ENCODE measurements around the gene EIF4E3. TPM values are rescaled to one million over a fixed set of nuclear protein-coding genes. Genes with fewer than 3 reads are reported as not detected.
A peak's percentile ranks its signal among the peaks of the same experiment; 100 is the strongest.

Gene EIF4E3
- 0.43 and 0.64 TPM in 2 replicates for total RNA-seq

- no peak for DNase-seq (ENCODE audit: low read depth)
- TF ChIP-seq CTCF (IDR thresholded peaks at IDR 0.05; ENCODE audit: insufficient read depth, low read depth, low read length) = no peak
- peak within 1 kb of the TSS; percentile 72 for H3K4me3 ChIP-seq (ENCODE audit: low read depth, low read length)
Measured at GRCh38 chr3:71725271-71725991, at the start of gene EIF4E3. Gene EIF4E3, minus strand, starts transcription at chr3:71725402. Its CDS starts 35 bp downstream, at chr3:71725367.

GRCh38 chr3:71771884-71772283, 46.7 kb upstream of the EIF4E3 start:
- TF ChIP-seq CTCF (IDR thresholded peaks at IDR 0.05; ENCODE audit: insufficient read depth, low read depth, low read length) = no peak
- H3K4me3 ChIP-seq (ENCODE audit: low read depth, low read length) = no peak overlapping the region
- DNase-seq (ENCODE audit: low read depth) = no peak

GRCh38 chr3:71771126-71771525, 45.9 kb upstream of the EIF4E3 start:
- DNase-seq (ENCODE audit: low read depth) = no peak
- TF ChIP-seq CTCF (IDR thresholded peaks at IDR 0.05; ENCODE audit: insufficient read depth, low read depth, low read length) = no peak

GRCh38 chr3:71763426-71763825, 38.2 kb upstream of the EIF4E3 start:
- no peak overlapping the region for H3K4me3 ChIP-seq (ENCODE audit: low read depth, low read length)
- TF ChIP-seq CTCF (IDR thresholded peaks at IDR 0.05; ENCODE audit: insufficient read depth, low read depth, low read length) = no peak
- DNase-seq (ENCODE audit: low read depth) = no peak

More at GRCh38 chr3:71771126-71771525, 45.9 kb upstream of the EIF4E3 start:
- no peak overlapping the region for H3K4me3 ChIP-seq (ENCODE audit: low read depth, low read length)

- DNase-seq (ENCODE audit: low read depth) = no peak
- no peak overlapping the region for H3K4me3 ChIP-seq (ENCODE audit: low read depth, low read length)
- no peak for TF ChIP-seq CTCF (IDR thresholded peaks at IDR 0.05; ENCODE audit: insufficient read depth, low read depth, low read length)
Measured at GRCh38 chr3:71760140-71760539, 34.9 kb upstream of the EIF4E3 start.

- H3K4me3 ChIP-seq (ENCODE audit: low read depth, low read length) = no peak overlapping the region
- DNase-seq (ENCODE audit: low read depth) = no peak
- TF ChIP-seq CTCF (IDR thresholded peaks at IDR 0.05; ENCODE audit: insufficient read depth, low read depth, low read length) = no peak
Measured at GRCh38 chr3:71759401-71759800, 34.2 kb upstream of the EIF4E3 start.

- H3K4me3 ChIP-seq (ENCODE audit: low read depth, low read length) = no peak overlapping the region
- no peak for TF ChIP-seq CTCF (IDR thresholded peaks at IDR 0.05; ENCODE audit: insufficient read depth, low read depth, low read length)
- DNase-seq (ENCODE audit: low read depth) = no peak
Measured at GRCh38 chr3:71758091-71758490, 32.9 kb upstream of the EIF4E3 start.
